Stimulated activated CD8-positive, alpha-beta memory T cell treated with anti-CD3 and anti-CD28 coated beads, Interleukin-7, amount 100 ng/mL, for 4 hours (primary cell): ENCODE measurements around the gene TMEM229B.

Experiments used
- DNase-seq, 2 donors: peaks; one replicate each; pipeline ENCODE4 v3.0.0-alpha.2; 2020; ENCODE audit warnings: low read depth in 2 of 2

Gene TMEM229B

DNA sequence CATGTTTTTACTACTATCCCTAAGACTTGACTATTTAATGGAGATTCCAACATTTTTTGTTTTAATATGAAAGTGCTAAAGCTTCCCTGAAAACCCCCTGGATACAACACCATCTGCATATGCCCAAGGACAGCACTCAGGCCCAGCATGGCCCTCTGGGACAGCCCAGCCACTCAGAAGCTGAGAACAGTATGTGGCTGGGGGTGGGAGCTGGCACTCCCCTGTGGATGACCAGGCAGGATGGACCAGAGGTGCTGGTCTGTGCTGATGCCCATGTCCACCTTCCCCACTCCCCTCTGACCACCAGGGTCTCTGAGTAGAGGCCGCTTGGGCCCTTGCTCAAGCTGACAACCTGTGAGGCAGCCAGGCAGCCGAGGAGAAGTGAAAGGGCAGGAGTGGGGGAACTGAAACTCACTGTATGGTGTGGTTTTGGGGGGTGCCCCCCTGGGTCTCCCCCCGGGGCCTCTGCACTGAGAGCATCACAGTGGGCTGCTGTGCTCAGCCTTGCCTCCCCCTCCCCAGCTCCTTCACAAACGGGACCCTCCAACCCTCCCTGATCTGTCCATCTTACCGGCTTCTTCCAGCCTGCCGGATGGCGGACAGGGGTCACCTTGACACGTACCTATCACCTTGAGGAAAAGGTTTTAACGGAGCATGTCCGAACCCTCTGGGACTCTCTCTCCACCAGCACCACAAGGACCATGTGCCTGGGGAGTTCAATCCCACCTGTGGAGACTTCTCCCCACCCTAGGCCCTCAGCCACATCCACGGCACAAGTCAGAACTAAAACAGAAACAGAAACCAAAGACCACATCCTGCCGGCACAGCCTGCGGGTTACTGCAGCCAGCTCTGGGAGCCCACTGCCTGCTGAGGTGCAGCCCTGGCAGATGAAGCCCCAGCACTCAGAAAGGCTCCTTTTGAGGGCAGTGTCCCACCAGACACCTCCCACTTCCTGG is at the start of gene TMEM229B:
Gene TMEM229B, minus strand, starts transcription at position 785 of the 957 bp plus-strand sequence. CDS start 14,798 bp downstream, outside the sequence.
- peak; percentile 60 to 64 for DNase-seq

DNA sequence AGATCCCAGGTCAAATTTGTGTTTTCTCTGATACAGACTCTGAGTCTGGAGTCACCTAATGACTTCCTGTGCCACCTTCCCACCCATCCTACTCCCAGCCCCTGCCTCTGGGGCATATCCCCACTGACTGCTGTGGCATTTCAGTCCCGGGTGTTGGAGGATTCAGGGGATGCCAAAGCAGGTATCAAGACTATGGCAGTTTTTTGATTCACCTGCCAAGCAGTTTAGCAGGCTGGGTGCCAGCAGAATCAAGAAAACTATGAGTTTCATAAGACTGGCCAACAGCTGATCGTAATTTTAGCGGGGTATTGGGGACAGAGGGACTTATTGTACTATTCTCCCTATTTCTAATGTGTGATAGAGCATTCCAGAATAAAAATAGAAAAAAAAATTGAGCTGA is 49.2 kb upstream of the TMEM229B start:
- DNase-seq, result no peak

DNA sequence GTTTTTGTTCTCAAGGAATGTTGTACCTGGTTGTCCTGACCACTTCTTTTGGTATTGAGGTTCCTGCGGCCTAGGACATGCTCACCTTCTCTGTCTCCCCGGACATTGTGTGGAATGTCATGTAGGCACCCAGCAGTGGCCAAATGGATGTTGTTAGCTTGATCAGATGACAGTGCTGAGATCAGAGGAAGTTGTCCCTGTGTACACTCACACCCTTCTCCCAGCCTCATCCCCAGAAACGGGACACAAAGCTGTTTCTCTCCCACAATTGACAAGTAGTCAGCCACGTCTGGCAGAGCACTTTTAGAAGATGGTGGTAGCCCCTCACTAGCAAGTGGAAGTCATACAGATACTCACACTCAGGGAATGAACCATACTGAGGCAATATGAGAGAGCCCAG is 47.6 kb upstream of the TMEM229B start:
- no peak for DNase-seq

DNA sequence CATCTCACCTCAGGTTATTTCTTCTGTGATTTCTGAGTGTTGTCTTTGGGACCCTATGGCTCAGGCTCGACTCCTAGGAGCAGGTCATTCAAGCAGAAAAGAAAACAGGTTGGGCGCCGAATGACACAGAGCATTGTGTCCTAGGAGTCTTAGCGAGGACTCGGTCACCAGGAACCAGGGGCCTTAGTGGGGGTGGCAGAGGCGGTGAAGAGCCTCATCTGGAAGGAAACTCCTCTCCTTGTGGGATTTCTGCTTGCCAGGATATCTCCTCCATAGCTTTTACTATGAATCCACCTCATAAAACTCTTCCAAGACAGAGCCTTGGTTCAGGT is 45.2 kb upstream of the TMEM229B start:
- DNase-seq, result no peak

DNA sequence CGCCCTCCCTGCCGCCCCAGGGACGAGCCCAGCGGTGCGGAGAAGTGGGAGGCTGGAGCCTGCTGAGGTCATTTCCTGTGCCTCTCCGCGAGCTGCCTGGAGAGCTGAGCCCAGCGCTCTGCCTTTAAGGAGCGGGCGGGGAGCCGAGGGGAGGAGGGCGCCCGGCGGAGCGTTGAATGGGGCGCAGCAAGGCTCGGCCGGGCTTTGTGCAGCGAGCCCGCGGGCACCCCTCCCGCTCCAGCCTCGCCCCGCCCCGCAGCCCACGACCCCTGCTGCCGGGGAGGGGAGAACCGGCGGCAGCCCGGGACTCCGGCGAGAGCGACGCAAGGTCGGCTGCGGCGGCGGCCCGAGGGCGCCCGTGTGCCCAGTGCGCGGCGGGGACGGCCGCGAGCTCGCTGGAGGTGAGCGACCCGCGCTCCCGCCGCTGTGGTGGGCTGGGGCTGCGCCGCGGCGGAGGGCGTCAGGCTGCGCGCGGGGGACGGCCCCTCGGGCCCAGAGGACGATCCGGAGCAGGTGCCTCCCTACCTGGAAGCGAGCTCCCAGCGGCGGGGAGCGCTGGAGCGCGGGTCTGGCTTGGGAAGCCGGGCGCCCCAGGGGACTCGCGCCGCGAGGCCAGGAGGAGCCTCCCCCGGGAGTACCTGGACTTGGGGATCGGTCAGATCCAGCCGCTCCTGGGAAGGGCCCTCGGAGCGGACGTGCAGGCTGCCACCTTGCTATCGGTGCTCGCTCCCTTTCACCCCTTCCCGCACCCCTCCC is 44.7 kb upstream of the TMEM229B start, which contains the start of gene PLEKHH1:
Gene PLEKHH1, plus strand, starts transcription at position 293 of the 756 bp plus-strand sequence. CDS start 8,578 bp downstream, outside the sequence.
- DNase-seq, result peak; percentile 14 to 44

DNA sequence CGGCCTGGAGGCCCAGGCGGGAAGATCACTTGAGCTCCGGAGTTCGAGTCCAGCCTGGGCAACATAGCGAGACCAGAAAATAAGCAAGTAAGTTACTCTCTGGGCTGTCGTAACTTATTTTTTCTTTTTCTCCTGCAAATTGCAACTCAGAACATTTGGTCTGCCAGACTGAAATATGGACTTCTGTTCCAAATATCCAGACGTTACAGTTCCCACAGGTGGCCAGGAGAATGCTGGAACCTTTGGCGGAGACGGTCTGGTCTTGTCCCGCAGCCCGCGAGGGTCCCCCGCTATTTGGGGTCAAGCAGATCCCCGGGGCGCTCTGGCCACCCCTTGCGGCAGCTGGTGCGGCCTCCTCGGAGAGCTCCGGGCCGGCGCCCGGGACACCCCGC is 44.1 kb upstream of the TMEM229B start:
- DNase-seq, result no peak

DNA sequence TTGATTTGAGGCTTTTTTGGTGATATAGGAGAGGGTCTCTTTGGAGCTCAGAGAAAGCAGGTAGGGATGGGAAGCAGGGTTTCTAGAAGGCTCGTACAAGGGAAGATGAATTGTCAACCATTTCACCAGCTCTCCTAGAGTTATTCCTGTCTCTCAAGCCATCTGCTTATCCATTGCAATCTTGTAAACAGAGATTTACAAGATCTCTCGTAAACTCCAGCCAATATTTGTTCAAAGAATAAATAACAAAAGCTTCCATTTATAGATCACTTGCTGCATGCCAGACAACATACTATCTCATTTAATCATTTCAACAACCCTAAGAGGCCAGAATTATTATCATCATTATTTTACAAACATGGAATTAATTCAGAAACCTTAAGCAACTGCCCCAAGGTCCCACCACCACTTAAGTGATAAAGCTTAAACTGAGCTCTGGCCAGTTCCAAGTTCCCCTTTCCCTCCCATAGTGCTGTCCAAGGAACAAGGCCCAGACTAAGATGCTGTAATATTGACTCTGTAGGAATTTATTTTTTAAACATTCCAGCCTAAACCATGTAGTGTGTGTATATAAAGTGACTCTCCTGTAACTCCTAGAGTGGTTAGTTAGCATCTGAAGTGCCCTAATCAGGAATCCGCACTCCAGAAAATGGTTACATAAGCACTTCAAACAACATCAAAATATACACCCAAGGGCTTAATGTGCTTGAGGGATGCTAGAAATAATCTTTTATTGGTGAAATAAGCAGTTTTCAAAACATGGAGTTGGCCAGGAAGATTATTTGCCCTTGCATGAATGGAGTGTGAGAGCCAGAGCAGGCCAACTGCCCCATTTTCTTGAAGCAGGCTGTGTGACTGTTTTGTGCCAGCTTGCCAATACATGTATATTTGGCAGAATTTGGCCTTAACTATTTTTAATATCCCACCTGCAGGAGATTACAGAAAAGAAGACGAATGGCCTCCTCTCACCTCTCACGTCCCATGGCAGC is 41.7 kb upstream of the TMEM229B start:
- no peak for DNase-seq

DNA sequence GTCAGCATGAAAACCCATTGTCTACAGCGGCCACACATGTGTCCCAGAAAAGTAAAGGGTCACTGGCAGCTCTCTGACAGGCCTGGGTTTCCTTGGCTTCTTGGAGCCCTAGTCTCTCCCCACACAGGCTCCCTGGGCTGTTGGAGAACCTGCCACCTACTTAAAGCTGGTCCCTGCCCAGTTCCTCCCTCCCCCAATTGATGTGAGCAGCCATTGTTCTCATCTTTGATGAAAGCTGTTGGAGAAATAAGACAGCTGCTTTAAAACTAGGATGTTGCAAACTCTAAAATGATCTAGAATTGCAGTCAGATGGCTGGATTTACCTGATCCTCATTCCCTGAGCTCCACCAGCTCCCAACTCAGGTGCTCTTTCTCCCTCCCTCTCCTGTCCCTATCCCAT is 39.8 kb upstream of the TMEM229B start:
- DNase-seq, result no peak

DNA sequence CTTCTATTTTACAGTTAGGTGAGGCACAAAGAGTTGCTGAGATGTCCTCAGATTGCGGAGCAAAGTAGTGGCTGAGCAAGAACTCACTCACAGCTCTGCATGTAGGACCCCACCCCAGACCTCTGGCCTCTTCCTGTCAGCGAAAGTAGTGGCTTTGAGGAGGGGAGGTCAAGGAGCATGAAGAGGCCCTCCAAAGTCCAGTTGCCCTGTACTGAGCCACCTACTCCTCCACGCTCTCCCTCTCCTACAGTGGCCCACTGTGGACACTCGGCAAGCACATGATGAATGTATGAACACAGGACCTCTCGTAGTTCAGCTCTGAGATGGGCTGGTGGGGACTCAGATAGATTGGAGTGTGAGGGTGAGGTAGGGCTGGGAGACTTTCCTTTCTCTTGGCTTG is 39.2 kb upstream of the TMEM229B start:
- DNase-seq, result no peak

DNA sequence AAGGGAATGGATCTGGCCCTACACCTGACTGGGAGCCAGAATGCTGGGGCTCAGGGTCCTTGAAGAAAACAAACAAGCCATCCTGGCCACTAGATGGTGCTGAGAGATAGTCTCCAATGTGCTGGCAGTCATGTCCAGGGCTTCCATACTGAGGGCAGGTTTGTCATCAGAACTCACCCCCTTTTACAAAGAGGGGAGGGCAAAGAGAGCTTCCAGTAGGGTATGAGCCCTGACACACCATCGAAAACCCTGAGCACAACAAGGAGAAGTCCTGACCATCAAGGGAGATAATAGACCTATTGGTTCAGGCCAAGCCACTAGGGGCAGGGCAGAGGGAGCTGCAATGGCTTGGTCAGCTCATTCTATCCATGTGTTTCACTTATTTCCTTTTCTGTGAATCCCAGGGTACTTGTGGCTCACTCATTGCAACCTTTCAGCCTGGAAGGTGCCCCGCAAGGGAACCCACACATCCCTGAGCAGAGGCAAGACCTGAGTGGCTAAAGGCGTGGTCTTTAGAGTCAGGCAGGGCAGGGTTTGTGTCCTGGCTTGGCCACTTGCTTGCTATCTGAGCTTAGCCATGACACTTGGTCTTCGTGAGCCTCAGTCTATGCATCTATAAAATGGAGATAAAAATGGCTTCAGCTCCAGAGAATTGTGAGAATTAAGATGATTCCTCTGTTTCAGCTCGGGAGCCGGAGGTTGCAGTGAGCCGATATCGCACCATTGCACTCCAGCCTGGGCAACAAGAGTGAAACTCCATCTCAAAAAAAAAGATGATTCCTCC is 38.3 kb upstream of the TMEM229B start:
- DNase-seq, result no peak

DNA sequence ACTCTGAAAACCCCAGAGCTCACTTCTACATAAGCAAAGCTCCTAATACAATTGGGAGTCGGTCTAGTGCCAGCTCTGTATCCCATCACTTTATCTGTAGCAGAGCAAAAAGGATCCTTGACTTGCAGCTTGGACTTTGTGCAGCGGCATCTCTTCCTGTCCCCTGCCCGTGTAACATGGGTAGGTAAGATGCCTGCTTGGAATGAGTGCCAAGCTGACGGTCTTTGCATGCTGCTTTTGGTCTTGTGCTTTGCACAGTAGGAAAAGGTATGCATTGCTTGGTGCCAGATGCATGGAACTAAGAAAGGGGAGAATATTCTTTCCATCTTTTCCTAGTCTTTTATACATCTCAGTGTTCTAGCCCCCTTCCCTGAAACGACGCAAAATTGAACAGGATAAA is 37.7 kb upstream of the TMEM229B start:
- DNase-seq, result no peak

DNA sequence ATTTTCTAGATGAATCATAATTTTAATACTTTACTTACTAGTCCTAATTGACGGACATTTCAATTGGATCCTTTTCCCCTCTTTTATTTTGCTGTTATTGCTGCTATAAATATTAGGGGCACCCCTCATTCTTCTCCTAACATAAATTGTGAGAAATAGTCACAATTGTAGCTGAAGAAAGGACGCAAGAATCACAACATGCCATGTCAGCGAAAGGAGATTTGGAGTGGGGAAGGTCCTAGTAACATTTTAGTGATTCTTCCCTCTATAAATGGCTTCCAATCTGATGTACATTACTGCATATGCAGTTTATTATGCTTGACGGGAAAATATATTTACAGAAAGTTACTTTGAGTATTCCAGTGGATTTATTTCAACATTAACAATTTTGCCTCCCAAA is 36.9 kb upstream of the TMEM229B start:
- no peak for DNase-seq

DNA sequence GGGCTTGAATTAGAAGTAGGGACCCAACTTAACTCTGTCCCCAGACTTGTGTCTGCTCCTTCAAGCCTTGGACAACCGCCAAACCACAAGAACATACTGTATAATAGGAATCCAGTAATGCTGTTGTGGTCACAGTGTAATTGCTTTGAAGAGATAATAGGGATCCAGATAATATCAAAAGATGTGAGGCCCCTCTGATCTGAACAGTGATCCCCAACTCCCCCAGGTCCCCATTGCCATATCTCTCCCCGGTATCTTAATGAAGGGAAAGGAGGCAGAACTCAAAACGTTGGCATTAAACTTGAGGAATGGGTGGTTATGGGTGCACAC is 36.1 kb upstream of the TMEM229B start:
- DNase-seq, result no peak

DNA sequence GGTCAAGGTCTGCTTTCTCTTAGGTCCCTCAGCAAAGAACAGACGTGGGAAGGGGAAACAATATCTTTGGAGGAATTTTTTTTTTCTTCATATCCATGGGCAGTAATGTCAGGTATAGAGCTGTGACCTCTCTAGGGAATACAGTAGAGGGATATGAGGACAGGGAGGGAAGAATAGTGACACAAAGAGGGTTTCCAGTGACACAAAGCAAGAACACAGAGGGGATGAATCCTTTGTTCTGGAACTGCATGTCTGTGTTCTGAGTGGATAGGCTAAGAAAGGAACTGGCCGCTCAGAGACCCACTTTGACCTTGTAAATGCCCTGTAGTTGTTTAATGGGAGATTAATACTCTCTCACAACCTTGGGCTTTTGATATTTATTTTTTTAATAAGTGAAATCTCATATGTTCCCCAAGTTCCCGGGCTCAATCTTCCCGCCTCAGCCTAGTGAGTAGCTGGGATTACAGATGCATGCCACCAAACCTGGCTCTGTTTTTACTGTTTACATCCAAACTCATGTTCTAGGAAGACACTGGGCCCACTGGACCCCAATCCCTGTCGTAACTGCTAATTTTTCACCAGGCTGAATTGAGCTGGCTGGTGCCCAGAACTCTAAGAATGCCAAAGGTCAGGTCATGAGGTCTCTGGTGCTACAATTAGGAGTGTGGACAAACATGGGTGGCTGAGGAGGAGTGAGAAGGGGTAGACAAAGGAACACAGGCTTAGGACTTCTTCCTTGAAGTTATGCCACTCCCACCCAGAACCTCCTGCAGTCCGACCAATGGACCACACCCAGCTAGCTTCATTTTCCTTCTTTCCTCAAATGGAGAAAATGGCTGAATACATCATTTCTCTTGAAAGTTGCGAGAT is 35.5 kb upstream of the TMEM229B start:
- no peak for DNase-seq

DNA sequence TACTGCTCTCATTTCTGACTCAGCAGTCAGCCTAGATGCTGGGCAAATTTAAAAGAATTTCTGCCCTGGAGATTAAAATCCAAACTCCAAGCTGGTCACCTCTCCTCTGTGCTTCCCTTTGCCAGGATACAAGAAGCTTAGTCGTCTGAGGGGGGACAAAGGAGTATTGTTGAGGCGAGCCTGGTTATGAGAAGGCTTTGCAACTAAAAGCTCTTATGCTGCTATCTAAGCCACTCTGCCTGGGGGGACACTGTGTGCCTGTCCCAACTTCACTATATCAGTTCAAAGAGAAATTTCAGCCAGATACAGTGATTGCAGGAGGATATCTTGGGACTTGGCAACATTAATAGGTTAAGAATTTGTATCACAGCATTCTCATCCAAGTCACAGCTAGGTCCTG is 33.7 kb upstream of the TMEM229B start:
- DNase-seq, result no peak

DNA sequence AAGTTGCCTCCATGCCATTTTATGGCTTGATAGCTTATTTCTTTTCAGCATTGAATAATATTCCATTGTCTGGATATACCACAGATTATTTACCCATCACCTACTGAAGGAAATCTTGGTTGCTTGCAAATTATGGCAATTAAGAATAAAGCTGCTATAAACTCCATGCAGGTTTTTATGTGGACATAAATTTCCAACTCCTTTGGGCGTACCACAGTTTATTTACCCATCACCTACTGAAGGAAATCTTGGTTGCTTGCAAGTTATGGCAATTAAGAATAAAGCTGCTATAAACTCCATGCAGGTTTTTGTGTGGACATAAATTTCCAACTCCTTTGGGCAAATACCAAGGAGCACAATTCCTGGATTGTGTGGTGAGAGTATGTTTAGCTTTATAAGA is 32.0 kb upstream of the TMEM229B start:
- DNase-seq, result no peak

DNA sequence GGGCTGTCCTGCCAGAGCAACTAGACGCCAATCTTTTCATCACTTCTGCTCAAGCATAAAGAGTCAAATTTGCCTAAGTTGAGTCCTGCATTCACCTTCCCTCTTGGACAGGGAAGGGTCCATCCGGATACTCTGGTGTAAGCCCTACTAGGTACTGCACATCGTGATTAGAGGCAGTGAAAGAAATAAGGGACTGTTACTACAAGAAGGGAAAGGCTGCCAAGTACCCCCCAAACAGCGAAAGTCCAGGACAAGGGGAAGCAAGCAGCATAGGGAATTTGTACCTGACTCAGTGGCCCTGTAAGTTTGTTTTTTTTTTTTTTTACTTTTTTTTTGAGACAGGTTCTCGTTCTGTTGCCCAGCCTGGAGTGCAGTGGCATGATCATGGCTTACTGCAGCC is 30.9 kb upstream of the TMEM229B start:
- DNase-seq, result no peak

DNA sequence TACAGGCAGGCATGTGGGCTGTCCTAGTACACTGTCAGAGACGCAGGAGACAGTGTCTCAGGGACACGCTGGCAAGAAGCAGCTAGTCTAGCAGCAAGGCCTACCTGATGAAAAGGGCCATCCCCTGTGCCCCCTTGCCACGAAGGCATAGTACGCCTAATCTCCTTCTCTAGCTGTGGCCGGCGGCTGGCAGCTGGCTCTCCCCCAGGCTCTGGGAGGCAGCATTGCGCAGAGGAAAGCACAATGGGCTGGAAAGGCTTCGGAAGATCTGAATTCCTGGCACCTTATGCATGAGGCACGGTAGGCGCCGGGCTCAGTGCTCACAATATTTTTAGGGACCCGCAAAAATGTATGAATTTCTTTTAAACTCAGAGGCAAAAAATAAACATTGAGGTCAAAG is 28.6 kb upstream of the TMEM229B start:
- no peak for DNase-seq

DNA sequence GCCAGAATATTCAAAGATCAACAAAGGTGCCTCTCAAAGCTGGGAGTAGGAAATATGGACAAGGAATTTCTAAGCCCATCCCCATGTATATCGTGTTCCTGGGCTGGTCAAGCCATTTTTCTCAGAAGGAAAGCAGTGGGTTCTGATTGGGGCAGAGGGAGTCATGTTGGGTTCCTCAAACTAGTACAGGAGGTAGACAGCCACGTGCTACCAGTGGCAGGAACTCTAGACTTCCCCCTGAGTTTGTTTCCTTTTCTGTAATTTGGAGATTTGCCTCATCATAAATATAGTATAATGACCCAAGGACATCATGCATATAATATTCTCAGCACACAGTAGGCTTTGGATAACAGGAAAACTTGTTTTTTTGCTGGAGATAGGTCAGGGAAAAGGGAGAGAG is 28.2 kb upstream of the TMEM229B start:
- DNase-seq, result no peak
